ENCODE measurements around the gene MBTPS2. TPM values are rescaled to one million over a fixed set of nuclear protein-coding genes. Genes with fewer than 3 reads are reported as not detected.
A peak's percentile ranks its signal among the peaks of the same experiment; 100 is the strongest.

The MBTPS2 gene
- total RNA-seq, 1 experiment from 2014 or later = 29.7 TPM

- Mint-ChIP-seq H3K4me1 (ENCODE audit: low read depth, unreplicated experiment) (no peaks in the 10 kb centered on the region), H3K9me3 (ENCODE audit: low read depth, unreplicated experiment) (no peaks in the 10 kb centered on the region), H3K27me3 (ENCODE audit: unreplicated experiment) (no peaks in the 10 kb centered on the region), H3K27ac (ENCODE audit: unreplicated experiment) (no peak overlapping the region), H3K4me3 (ENCODE audit: low read depth, unreplicated experiment) (no peak overlapping the region), H3K36me3 (ENCODE audit: insufficient read depth, unreplicated experiment) (no peaks in the 10 kb centered on the region)
- CTCF ChIA-PET = no interaction called here
- BruUV-seq (replicated peaks) = no TSS peak
- intact Hi-C loops (cut with micrococcal nuclease; ENCODE audit: unreplicated experiment) = no loop called here
- no peak for DNase-seq
- no peak for TF ChIP-seq CTCF (IDR thresholded peaks at IDR 0.05; ENCODE audit: unreplicated experiment)
These were observed 7.9 kb upstream of the MBTPS2 start for GRCh38 chrX:21831496-21831895.

- Mint-ChIP-seq H3K4me3 (ENCODE audit: low read depth, unreplicated experiment) (no peak overlapping the region), H3K36me3 (ENCODE audit: insufficient read depth, unreplicated experiment) (peaks cover 15% of the 10 kb centered on the region), H3K27ac (ENCODE audit: unreplicated experiment) (no peak overlapping the region), H3K9me3 (ENCODE audit: low read depth, unreplicated experiment) (no peaks in the 10 kb centered on the region), H3K27me3 (ENCODE audit: unreplicated experiment) (no peaks in the 10 kb centered on the region), H3K4me1 (ENCODE audit: low read depth, unreplicated experiment) (no peaks in the 10 kb centered on the region)
- TF ChIP-seq CTCF (IDR thresholded peaks at IDR 0.05; ENCODE audit: unreplicated experiment) = no peak
- intact Hi-C loops (cut with micrococcal nuclease; ENCODE audit: unreplicated experiment) = loop anchor here (5.0 kb wide), 1 partner anchor 135 kb away; no protein-coding TSS in a partner anchor
- no TSS peak for BruUV-seq (replicated peaks)
- CTCF ChIA-PET = no interaction called here
- no peak for DNase-seq
These were observed 2.4 kb upstream of the MBTPS2 start for GRCh38 chrX:21837056-21837455.

GRCh38 chrX:21838937-21839333 is 482 bp upstream of the MBTPS2 start:
- intact Hi-C loops (cut with micrococcal nuclease; ENCODE audit: unreplicated experiment) = loop anchor here (5.0 kb wide), 1 partner anchor 133 kb away; no protein-coding TSS in a partner anchor
- BruUV-seq (replicated peaks) = TSS peak; percentile 94
- Mint-ChIP-seq H3K4me1 (ENCODE audit: low read depth, unreplicated experiment) (no peaks in the 10 kb centered on the region), H3K27me3 (ENCODE audit: unreplicated experiment) (no peaks in the 10 kb centered on the region), H3K27ac (ENCODE audit: unreplicated experiment) (peak overlapping the region; percentile 83), H3K36me3 (ENCODE audit: insufficient read depth, unreplicated experiment) (peaks cover 15% of the 10 kb centered on the region), H3K4me3 (ENCODE audit: low read depth, unreplicated experiment) (peak overlapping the region; percentile 86), H3K9me3 (ENCODE audit: low read depth, unreplicated experiment) (no peaks in the 10 kb centered on the region)
- CTCF ChIA-PET = interaction anchor here (1.2 to 1.5 kb wide), 3 partner anchors 40 to 137 kb away, joined by 3 to 7 read pairs (median 3); no protein-coding TSS in a partner anchor
- DNase-seq = peak; percentile 2
- TF ChIP-seq CTCF (IDR thresholded peaks at IDR 0.05; ENCODE audit: unreplicated experiment) = no peak

- Mint-ChIP-seq H3K9me3 (ENCODE audit: low read depth, unreplicated experiment) (no peaks in the 10 kb centered on the region), H3K4me3 (ENCODE audit: low read depth, unreplicated experiment) (peak overlapping the region; percentile 86), H3K27ac (ENCODE audit: unreplicated experiment) (peak overlapping the region; percentile 83), H3K4me1 (ENCODE audit: low read depth, unreplicated experiment) (no peaks in the 10 kb centered on the region), H3K27me3 (ENCODE audit: unreplicated experiment) (no peaks in the 10 kb centered on the region), H3K36me3 (ENCODE audit: insufficient read depth, unreplicated experiment) (peaks cover 15% of the 10 kb centered on the region)
- CTCF ChIA-PET = interaction anchor here (1.5 kb wide), 1 partner anchor 136 kb away, joined by 3 read pairs; no protein-coding TSS in a partner anchor
- BruUV-seq (replicated peaks) = TSS peak; percentile 74
- intact Hi-C loops (cut with micrococcal nuclease; ENCODE audit: unreplicated experiment) = loop anchor here (5.0 kb wide), 1 partner anchor 43 kb away; no protein-coding TSS in a partner anchor
- TF ChIP-seq CTCF (IDR thresholded peaks at IDR 0.05; ENCODE audit: unreplicated experiment) = no peak
- DNase-seq = no peak
These were observed 752 bp downstream of the MBTPS2 start for GRCh38 chrX:21840193-21840545.

Data from Calu3 (cell line).